Activated T-helper 1 cell treated with anti-CD3 and anti-CD28 coated beads, Interleukin-2, amount 50 U/mL, for 16 hours (primary cell): Measurements from ENCODE around the gene WDFY2.

Experiments used
- DNase-seq, 2 donors: peaks; one replicate each; pipeline ENCODE4 v3.0.0-alpha.2; 2020; ENCODE audit warnings: low read depth in 1 of 2, low spot score in 1 of 2

Gene WDFY2

GRCh38 chr13:51731759-51732158, 147.5 kb downstream of the WDFY2 start:
- DNase-seq = no peak

- DNase-seq = no peak
Observed at GRCh38 chr13:51733374-51734298, 149.4 kb downstream of the WDFY2 start.

- DNase-seq = no peak
Observed at GRCh38 chr13:51734786-51735185, 150.5 kb downstream of the WDFY2 start.

GRCh38 chr13:51737609-51738008, 153.3 kb downstream of the WDFY2 start:
- DNase-seq = no peak

- no peak for DNase-seq
Observed at GRCh38 chr13:51738226-51738905, 154.1 kb downstream of the WDFY2 start.

- DNase-seq = no peak
Observed at GRCh38 chr13:51739027-51739764, 154.9 kb downstream of the WDFY2 start.

GRCh38 chr13:51740698-51741097, 156.4 kb downstream of the WDFY2 start:
- no peak for DNase-seq

- no peak for DNase-seq
Observed at GRCh38 chr13:51742031-51742430, 157.8 kb downstream of the WDFY2 start.

- DNase-seq = no peak
Observed at GRCh38 chr13:51742611-51743010, 158.3 kb downstream of the WDFY2 start.

GRCh38 chr13:51745243-51745642, 161.0 kb downstream of the WDFY2 start:
- no peak for DNase-seq

- no peak for DNase-seq
Observed at GRCh38 chr13:51746802-51747201, 162.5 kb downstream of the WDFY2 start.

- no peak for DNase-seq
Observed at GRCh38 chr13:51747438-51748434, 163.5 kb downstream of the WDFY2 start.

GRCh38 chr13:51756651-51757050, 172.4 kb downstream of the WDFY2 start:
- DNase-seq = no peak

- DNase-seq = no peak
Observed at GRCh38 chr13:51758691-51759090, 174.4 kb downstream of the WDFY2 start.

GRCh38 chr13:51759240-51759639, 175.0 kb downstream of the WDFY2 start:
- no peak for DNase-seq

- DNase-seq = no peak
Observed at GRCh38 chr13:51760592-51760991, 176.3 kb downstream of the WDFY2 start.

GRCh38 chr13:51761643-51762350, 177.5 kb downstream of the WDFY2 start:
- no peak for DNase-seq

- DNase-seq = no peak
Observed at GRCh38 chr13:51763486-51763885, 179.2 kb downstream of the WDFY2 start.

- DNase-seq = peak in 1 of 2 donors; percentile 42
Observed at GRCh38 chr13:51764184-51765141, 180.2 kb downstream of the WDFY2 start.
